HFFc6 (cell line): Measurements from ENCODE around the gene MAD1L1. TPM values are rescaled to one million over a fixed set of nuclear protein-coding genes. Genes with fewer than 3 reads are reported as not detected.
"Not testable (repeated sequence)": the region's sequence is repeated elsewhere in the genome, so short reads cannot be mapped to it uniquely, and the experiment has no call there.

Experiments used
- DNase-seq: peaks from one replicate; pipeline ENCODE4 v3.0.0-alpha.2; 2018
- H3K27ac Mint-ChIP-seq: 2 replicates; pipeline ENCODE4 v1.8.0; 2020; ENCODE audit warnings: mild to moderate bottlenecking, mixed read lengths
- H3K27me3 Mint-ChIP-seq: 2 replicates; pipeline ENCODE4 v1.8.0; 2021; ENCODE audit warnings: mild to moderate bottlenecking, moderate library complexity, mixed read lengths; ENCODE audit not compliant: insufficient read depth
- H3K36me3 Mint-ChIP-seq: 2 replicates; pipeline ENCODE4 v1.8.0; 2021; ENCODE audit warnings: low read depth, mixed read lengths
- H3K4me1 Mint-ChIP-seq: 2 replicates; pipeline ENCODE4 v1.8.0; 2020; ENCODE audit warnings: low read depth, mixed read lengths
- H3K4me3 Mint-ChIP-seq: 2 replicates; pipeline ENCODE4 v1.8.0; 2020; ENCODE audit warnings: mild to moderate bottlenecking, moderate library complexity, mixed read lengths
- H3K9me3 Mint-ChIP-seq: 2 replicates; pipeline ENCODE4 v1.8.0; 2020; ENCODE audit warnings: mild to moderate bottlenecking, mixed read lengths
- CTCF ChIP-seq: fragments of 200-600 bp; sonication (generic); IDR thresholded peaks from 2 replicates; pipeline ENCODE4 v1.5.0; 2021; ENCODE audit warnings: antibody characterized with exemption, mild to moderate bottlenecking
- total RNA-seq, 6 experiments: library from RNA; stranded (reverse); fragmentation: NEBNext Ultra II Directional; extraction: Animal tissue kit (Norgen Biotek cat#: 25700); gene quantifications; 2 replicates in 1 of 6; 3 replicates in 5 of 6; pipeline ENCODE4 v1.2.3, GENCODE V29; 2021

The MAD1L1 gene
- total RNA-seq, 6 experiments from 2014 or later: 34.6 to 44.8 (median 40.2) TPM

GRCh38 chr7:1864161-1864940, 368.4 kb downstream of the MAD1L1 start:
- no peak overlapping the region for H3K27ac Mint-ChIP-seq
- H3K9me3 Mint-ChIP-seq: no peaks in the 10 kb centered on the region
- TF ChIP-seq CTCF: no peak
- DNase-seq: no peak
- H3K4me3 Mint-ChIP-seq: no peak overlapping the region
- no peaks in the 10 kb centered on the region; the same call in 1 of the 2 replicates for H3K27me3 Mint-ChIP-seq
- H3K4me1 Mint-ChIP-seq: no peaks in the 10 kb centered on the region
- no peaks in the 10 kb centered on the region for H3K36me3 Mint-ChIP-seq

GRCh38 chr7:1863091-1863900, 369.4 kb downstream of the MAD1L1 start:
- Mint-ChIP-seq H3K27me3 (no peaks in the 10 kb centered on the region; the same call in 1 of the 2 replicates), H3K4me1 (no peaks in the 10 kb centered on the region), H3K9me3 (no peaks in the 10 kb centered on the region), H3K4me3 (no peak overlapping the region), H3K27ac (no peak overlapping the region), H3K36me3 (no peaks in the 10 kb centered on the region)
- no peak for TF ChIP-seq CTCF
- no peak for DNase-seq

- H3K36me3 Mint-ChIP-seq: no peaks in the 10 kb centered on the region
- H3K27ac Mint-ChIP-seq: no peak overlapping the region
- no peaks in the 10 kb centered on the region for H3K9me3 Mint-ChIP-seq
- H3K4me3 Mint-ChIP-seq: no peak overlapping the region
- no peak for TF ChIP-seq CTCF
- H3K4me1 Mint-ChIP-seq: no peaks in the 10 kb centered on the region
- DNase-seq: no peak
- H3K27me3 Mint-ChIP-seq: no peaks in the 10 kb centered on the region; the same call in 1 of the 2 replicates
Measured at GRCh38 chr7:1862560-1862959, 370.2 kb downstream of the MAD1L1 start.

GRCh38 chr7:1861799-1862458, 370.8 kb downstream of the MAD1L1 start:
- no peak overlapping the region for H3K4me3 Mint-ChIP-seq
- DNase-seq: no peak
- H3K36me3 Mint-ChIP-seq: no peaks in the 10 kb centered on the region
- H3K27me3 Mint-ChIP-seq: no peaks in the 10 kb centered on the region; the same call in 1 of the 2 replicates
- TF ChIP-seq CTCF: no peak
- no peak overlapping the region for H3K27ac Mint-ChIP-seq
- no peaks in the 10 kb centered on the region for H3K4me1 Mint-ChIP-seq
- no peaks in the 10 kb centered on the region for H3K9me3 Mint-ChIP-seq

GRCh38 chr7:1860881-1861798, 371.6 kb downstream of the MAD1L1 start:
- not testable (repeated sequence) for H3K27ac Mint-ChIP-seq, H3K9me3 Mint-ChIP-seq, DNase-seq, H3K4me3 Mint-ChIP-seq, H3K27me3 Mint-ChIP-seq, H3K4me1 Mint-ChIP-seq, H3K36me3 Mint-ChIP-seq
